HepG2 (cell line): Measurements from ENCODE around the gene LMAN2L. TPM values are rescaled to one million over a fixed set of nuclear protein-coding genes. Genes with fewer than 3 reads are reported as not detected.
A peak's percentile ranks its signal among the peaks of the same experiment; 100 is the strongest.

ENCODE experiments used
- ATF7-NPFF ChIP-seq: sonication (generic); formaldehyde crosslinking; IDR thresholded peaks from 2 replicates; pipeline ENCODE4 v1.8.1; 2023; ENCODE audit warnings: mild to moderate bottlenecking, low read depth, missing genetic modification reagents, moderate library complexity
- CENPT ChIP-seq: sonication (generic); formaldehyde crosslinking; IDR thresholded peaks from 2 replicates; pipeline ENCODE4 v1.8.0; 2022; ENCODE audit warnings: low read depth, mild to moderate bottlenecking, moderate library complexity, missing genetic modification reagents
- DR1 ChIP-seq: sonication (generic); formaldehyde crosslinking; IDR thresholded peaks from 2 replicates; pipeline ENCODE4 v1.8.0; 2021; ENCODE audit warnings: mild to moderate bottlenecking, missing genetic modification reagents, inconsistent platforms
- NCOA5 ChIP-seq: sonication (generic); formaldehyde crosslinking; IDR thresholded peaks from 2 replicates; pipeline ENCODE4 v1.4.0; 2020; ENCODE audit warnings: missing genetic modification reagents
- REXO4 ChIP-seq: sonication (generic); formaldehyde crosslinking; IDR thresholded peaks from 2 replicates; pipeline ENCODE4 v1.8.0; 2022; ENCODE audit warnings: missing genetic modification reagents, mild to moderate bottlenecking, borderline replicate concordance
- RFX3 ChIP-seq: IDR thresholded peaks from 2 replicates; pipeline ENCODE4 v1.6.1; 2016; ENCODE audit warnings: missing biosample characterization, missing genetic modification reagents
- RFX5 ChIP-seq: IDR thresholded peaks from 2 replicates; pipeline ENCODE4 v1.6.1; 2011; ENCODE audit warnings: low read depth, low read length, improper control_type of control experiment
- SAP130 ChIP-seq: IDR thresholded peaks from 2 replicates; pipeline ENCODE4 v1.6.1; 2016; ENCODE audit warnings: low read depth
- SYNCRIP ChIP-seq: fragments of 200-400 bp; formaldehyde crosslinking; IDR thresholded peaks from 2 replicates; pipeline ENCODE4 v1.6.1; 2018; ENCODE audit warnings: mild to moderate bottlenecking, low read depth, low read length; ENCODE audit not compliant: insufficient read depth
- TFDP1 ChIP-seq: IDR thresholded peaks from 2 replicates; pipeline ENCODE4 v1.6.1; 2016; ENCODE audit warnings: missing compliant biosample characterization, missing genetic modification reagents, borderline replicate concordance
- THAP9 ChIP-seq: sonication (generic); formaldehyde crosslinking; IDR thresholded peaks from 2 replicates; pipeline ENCODE4; 2020; ENCODE audit warnings: missing genetic modification reagents, mild to moderate bottlenecking, borderline replicate concordance
- ZBTB38 ChIP-seq: sonication (generic); formaldehyde crosslinking; IDR thresholded peaks from 2 replicates; pipeline ENCODE4 v1.5.1; 2020; ENCODE audit warnings: mild to moderate bottlenecking, missing genetic modification reagents
- ZFP36 ChIP-seq: fragments of 150-350 bp; IDR thresholded peaks from 2 replicates; pipeline ENCODE4 v1.6.1; 2018; ENCODE audit warnings: borderline replicate concordance, low read length, low read depth; ENCODE audit not compliant: partially characterized antibody
- ZFP41 ChIP-seq: sonication (generic); formaldehyde crosslinking; IDR thresholded peaks from 2 replicates; pipeline ENCODE4 v1.4.0; 2020; ENCODE audit warnings: mild to moderate bottlenecking, missing genetic modification reagents, borderline replicate concordance
- ZNF329 ChIP-seq: sonication (generic); formaldehyde crosslinking; IDR thresholded peaks from 2 replicates; pipeline ENCODE4 v1.9.0; 2021; ENCODE audit warnings: low read depth, mild to moderate bottlenecking, missing genetic modification reagents
- ZNF33A ChIP-seq: sonication (generic); formaldehyde crosslinking; IDR thresholded peaks from 2 replicates; pipeline ENCODE4 v1.5.1; 2020; ENCODE audit warnings: missing genetic modification reagents, mild to moderate bottlenecking, moderate library complexity, borderline replicate concordance
- ZNF547 ChIP-seq: sonication (generic); formaldehyde crosslinking; IDR thresholded peaks from 2 replicates; pipeline ENCODE4 v1.5.1; 2020; ENCODE audit warnings: mild to moderate bottlenecking, missing genetic modification reagents
- ZNF569 ChIP-seq: sonication (generic); formaldehyde crosslinking; IDR thresholded peaks from 2 replicates; pipeline ENCODE4 v1.5.0; 2020; ENCODE audit warnings: mild to moderate bottlenecking, missing genetic modification reagents, moderate library complexity, borderline replicate concordance
- ZNF577 ChIP-seq: sonication (generic); formaldehyde crosslinking; IDR thresholded peaks from 2 replicates; pipeline ENCODE4 v1.4.0; 2020; ENCODE audit warnings: mild to moderate bottlenecking, low read depth, missing genetic modification reagents, borderline replicate concordance
- ZNF597 ChIP-seq: sonication (generic); formaldehyde crosslinking; IDR thresholded peaks from 2 replicates; pipeline ENCODE4 v1.5.0; 2020; ENCODE audit warnings: missing genetic modification reagents
- ZNF710 ChIP-seq: sonication (generic); formaldehyde crosslinking; IDR thresholded peaks from 2 replicates; pipeline ENCODE4 v1.5.0; 2020; ENCODE audit warnings: mild to moderate bottlenecking, missing genetic modification reagents, borderline replicate concordance
- ZNF879 ChIP-seq: sonication (generic); formaldehyde crosslinking; IDR thresholded peaks from 2 replicates; pipeline ENCODE4 v1.8.1; 2023; ENCODE audit warnings: missing genetic modification reagents
- polyA plus RNA-seq, 8 experiments: library from polyadenylated mRNA; depleted of rRNA in 3 of 8; stranded (reverse) in 7 of 8; unstranded in 1 of 8; fragments of >200 nt; fragmentation: Illumina TruSeq in 4 of 8; extraction: Trizol in 4 of 8; gene quantifications; 2 replicates each; pipeline versions ENCODE4 v1.2.1 to v1.2.3, GENCODE V29; 2011 to 2016; ENCODE audit warnings: low read depth in 4 of 8, missing spikeins in 1 of 8, mixed read lengths in 1 of 8; ENCODE audit not compliant: insufficient read depth in 1 of 8
- total RNA-seq, 5 experiments: library from RNA; depleted of rRNA; stranded (reverse); fragments of >200 nt; fragmentation: Illumina TruSeq; extraction: Trizol; gene quantifications; 2 replicates each; pipeline ENCODE4 v1.2.3, GENCODE V29; 2016; ENCODE audit warnings: low read depth in 1 of 5

The LMAN2L gene
- total and polyA plus RNA-seq, 2 of the 13 experiments (the other 11 are each of a cell fraction or from before 2014, with no cell fraction given): 39.1 to 57.9 TPM

- no peak for TF ChIP-seq ZNF597 (CRISPR knock-in tag)
- TF ChIP-seq RFX5: no peak
- TF ChIP-seq ZNF33A: no peak
- no peak for TF ChIP-seq REXO4 (CRISPR knock-in tag)
- no peak for TF ChIP-seq CENPT (CRISPR knock-in tag)
- TF ChIP-seq ZNF577 (CRISPR knock-in tag): no peak
- TF ChIP-seq ZNF547 (CRISPR knock-in tag): no peak
- peak; percentile 58 for TF ChIP-seq ATF7-NPFF (CRISPR knock-in tag)
- TF ChIP-seq ZNF710 (CRISPR knock-in tag): no peak
- peak; percentile 89 for TF ChIP-seq RFX3
- TF ChIP-seq SYNCRIP: no peak
- peak; percentile 62; the same call in 1 of the 2 replicates for TF ChIP-seq ZBTB38 (CRISPR knock-in tag)
- TF ChIP-seq ZNF569 (CRISPR knock-in tag): 0 out of 2 replicates have a peak, but pooled peaks have one; percentile 52
- peak; percentile 63; the same call in 1 of the 2 replicates for TF ChIP-seq DR1 (CRISPR knock-in tag)
- TF ChIP-seq THAP9: peak; percentile 94
- no peak for TF ChIP-seq ZNF329 (CRISPR knock-in tag)
- TF ChIP-seq SAP130 (CRISPR knock-in tag): peak; percentile 83
- no peak for TF ChIP-seq ZNF879 (CRISPR knock-in tag)
- 0 out of 2 replicates have a peak, but pooled peaks have one; percentile 31 for TF ChIP-seq ZFP41 (CRISPR knock-in tag)
- no peak for TF ChIP-seq TFDP1 (CRISPR knock-in tag)
- no peak for TF ChIP-seq NCOA5 (CRISPR knock-in tag)
- no peak for TF ChIP-seq ZFP36
These were observed at the start of gene LMAN2L (continued) for GRCh38 chr2:96739633-96740428.
